ENCODE data around the gene SPIRE1. TPM values are rescaled to one million over a fixed set of nuclear protein-coding genes. Genes with fewer than 3 reads are reported as not detected.
"Not testable (repeated sequence)": the region's sequence is repeated elsewhere in the genome, so short reads cannot be mapped to it uniquely, and the experiment has no call there.

The SPIRE1 gene
- total RNA-seq, 2 experiments from 2014 or later: 1.3 to 2.9 TPM

DNA sequence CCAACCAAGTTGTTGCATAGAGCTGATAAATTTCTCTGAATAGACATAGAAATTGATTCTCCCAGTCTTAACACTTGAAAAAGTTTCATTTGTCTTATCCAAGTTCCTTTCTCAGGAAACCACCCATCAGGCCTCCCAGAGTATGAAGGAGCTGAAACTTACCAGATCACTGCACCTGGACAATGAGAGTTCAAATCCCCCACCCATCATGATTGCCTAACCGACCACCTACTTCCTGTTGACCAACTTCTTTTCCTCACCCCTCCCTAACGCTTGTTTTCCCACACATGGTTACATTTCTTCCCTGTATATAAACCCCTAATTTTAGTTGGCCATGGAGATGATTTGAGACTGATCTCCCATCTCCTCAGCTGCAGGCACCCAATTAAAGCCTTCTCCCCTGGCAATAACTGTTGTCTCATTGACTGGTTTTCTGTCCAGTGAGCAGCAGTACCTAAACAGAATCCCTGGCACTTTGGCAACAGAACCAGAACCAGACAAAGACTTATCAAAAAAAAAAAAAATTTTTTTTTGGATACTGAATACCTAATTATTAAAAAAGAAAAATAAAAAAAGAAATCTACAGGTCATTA, 103.0 kb downstream of the SPIRE1 start:
- ChIA-PET CTCF (no interaction called here), POLR2A (no interaction called here)
- peaks cover 5% of the 10 kb centered on the region for H3K27me3 Mint-ChIP-seq
- DNase-seq: no peak
- peaks cover 8% of the 10 kb centered on the region for H3K9me3 Mint-ChIP-seq
- H3K4me1 Mint-ChIP-seq: no peaks in the 10 kb centered on the region
- no peak overlapping the region for H3K4me3 Mint-ChIP-seq
- no peak overlapping the region for H3K27ac Mint-ChIP-seq
- H3K36me3 Mint-ChIP-seq (ENCODE audit: low read depth): no peaks in the 10 kb centered on the region

DNA sequence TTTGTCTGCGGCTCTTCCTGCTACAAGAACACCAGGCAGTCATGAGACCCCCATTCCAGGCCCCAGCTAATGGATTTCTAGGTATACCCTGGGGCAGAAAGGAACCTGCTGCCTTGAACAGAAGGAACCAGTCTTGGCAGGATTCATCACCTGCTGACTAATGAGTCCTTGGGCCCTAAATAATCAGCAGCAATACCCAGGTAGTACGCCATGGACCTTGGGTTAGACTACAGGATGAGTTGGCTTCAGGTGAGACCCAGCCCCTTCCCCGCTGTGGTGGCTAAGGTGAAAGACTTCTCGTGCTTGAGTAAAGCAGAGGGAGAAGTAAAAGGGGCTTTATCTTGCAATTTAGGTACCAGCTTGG, 105.0 kb downstream of the SPIRE1 start:
- ChIA-PET POLR2A (no interaction called here), CTCF (interaction anchor here (1.0 kb wide), 1 partner anchor 21 kb away, joined by 3 read pairs; no protein-coding TSS in a partner anchor)
- Mint-ChIP-seq H3K27ac (no peak overlapping the region), H3K4me3 (no peak overlapping the region), H3K27me3 (peaks cover 6% of the 10 kb centered on the region), H3K4me1 (no peaks in the 10 kb centered on the region), H3K36me3 (ENCODE audit: low read depth) (no peaks in the 10 kb centered on the region), H3K9me3 (peaks cover 8% of the 10 kb centered on the region)
- DNase-seq: no peak

DNA sequence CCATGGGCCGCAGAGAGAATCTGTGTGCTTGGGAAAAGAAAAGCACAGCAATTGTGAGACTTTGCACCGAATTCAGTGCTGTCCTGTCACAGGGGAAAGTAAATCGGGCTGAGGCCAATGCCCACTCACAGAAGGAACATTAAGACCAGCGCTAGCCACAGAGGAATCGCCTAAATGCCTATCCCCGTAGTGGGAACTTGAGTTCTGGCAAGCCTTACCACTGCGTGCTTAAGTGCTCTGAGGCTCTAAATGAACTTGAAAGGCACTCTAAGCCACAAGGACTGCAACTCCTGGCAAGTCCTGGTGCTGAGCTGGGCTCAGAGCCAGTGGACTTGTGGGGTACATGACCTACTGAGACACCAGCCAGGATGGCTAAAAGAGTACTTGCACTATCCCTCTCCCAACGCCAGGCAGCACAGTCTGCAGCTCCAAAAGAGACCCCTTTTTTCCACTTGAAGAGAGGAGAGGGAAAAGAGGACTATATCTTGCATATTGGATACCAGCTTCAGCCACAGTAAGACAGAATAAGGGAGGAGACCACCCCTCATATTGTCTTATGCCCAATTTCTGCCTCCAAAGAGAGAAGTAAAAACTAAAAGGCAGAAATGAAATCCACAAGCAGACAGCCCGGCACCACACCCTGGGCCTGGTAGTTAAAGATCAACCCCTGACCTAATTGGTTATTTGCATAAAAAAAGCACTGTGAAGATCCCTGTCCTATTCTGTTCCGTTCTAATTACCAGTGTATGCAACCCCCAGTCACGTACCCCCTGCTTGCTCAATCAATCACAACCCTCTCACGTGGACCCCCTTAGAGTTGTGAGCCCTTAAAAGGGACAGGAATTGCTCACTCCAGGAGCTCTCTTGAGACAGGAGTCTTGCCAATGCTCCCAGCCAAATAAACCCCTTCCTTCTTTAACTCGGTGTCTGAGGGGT, 105.7 kb downstream of the SPIRE1 start:
- H3K27ac Mint-ChIP-seq; H3K36me3 Mint-ChIP-seq (ENCODE audit: low read depth); H3K4me3 Mint-ChIP-seq; POLR2A ChIA-PET; DNase-seq; H3K4me1 Mint-ChIP-seq; H3K27me3 Mint-ChIP-seq; H3K9me3 Mint-ChIP-seq: not testable (repeated sequence)
- CTCF ChIA-PET: interaction anchor here (1.0 kb wide), 1 partner anchor 20 kb away, joined by 3 read pairs; no protein-coding TSS in a partner anchor

DNA sequence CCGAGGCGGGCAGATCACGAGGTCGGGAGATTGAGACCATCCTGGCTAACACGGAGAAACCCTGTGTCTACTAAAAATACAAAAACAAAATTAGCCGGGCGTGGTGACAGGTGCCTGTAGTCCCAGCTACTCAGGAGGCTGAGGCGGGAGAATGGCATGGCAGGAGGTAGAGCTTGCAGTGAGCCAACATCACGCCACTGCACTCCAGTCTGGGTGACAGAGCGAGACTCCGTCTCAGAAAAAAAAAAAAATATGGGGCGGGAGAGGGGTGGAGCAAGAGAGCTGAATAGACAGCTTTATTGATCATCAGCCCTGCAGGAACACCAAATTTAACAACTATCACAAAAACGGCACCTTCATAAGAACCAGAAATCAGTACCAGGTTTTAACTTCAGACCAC, 106.4 kb downstream of the SPIRE1 start:
- DNase-seq; POLR2A ChIA-PET; H3K27ac Mint-ChIP-seq; H3K9me3 Mint-ChIP-seq; H3K4me1 Mint-ChIP-seq; H3K4me3 Mint-ChIP-seq; H3K36me3 Mint-ChIP-seq (ENCODE audit: low read depth); CTCF ChIA-PET; H3K27me3 Mint-ChIP-seq: not testable (repeated sequence)

DNA sequence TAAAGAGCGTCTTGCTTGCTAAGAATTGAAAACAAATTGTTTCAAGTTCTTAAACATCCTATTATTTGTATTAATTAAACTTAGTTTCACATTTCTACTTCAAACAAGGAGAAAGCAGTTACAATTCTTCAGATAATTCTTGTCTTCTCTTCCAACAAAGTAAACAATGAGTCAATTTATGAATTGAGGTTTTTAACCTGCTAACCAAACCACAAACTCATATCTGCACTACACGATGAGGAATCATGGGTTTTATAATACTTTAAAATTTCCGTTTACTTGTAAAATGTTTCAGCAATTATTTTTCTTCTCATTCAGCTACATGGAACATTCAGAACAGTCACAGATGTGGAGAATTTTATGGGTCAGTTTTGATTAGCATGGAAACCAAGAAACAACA, 114.2 kb downstream of the SPIRE1 start:
- DNase-seq: no peak
- peaks cover 3% of the 10 kb centered on the region for H3K27me3 Mint-ChIP-seq
- CTCF ChIA-PET: interaction anchor here (0.7 kb wide), 1 partner anchor 60 kb away, joined by 3 read pairs; no protein-coding TSS in a partner anchor
- H3K36me3 Mint-ChIP-seq (ENCODE audit: low read depth): no peaks in the 10 kb centered on the region
- peaks cover 11% of the 10 kb centered on the region for H3K4me1 Mint-ChIP-seq
- H3K9me3 Mint-ChIP-seq: peaks cover 2% of the 10 kb centered on the region
- H3K27ac Mint-ChIP-seq: no peak overlapping the region
- POLR2A ChIA-PET: no interaction called here
- H3K4me3 Mint-ChIP-seq: no peak overlapping the region

DNA sequence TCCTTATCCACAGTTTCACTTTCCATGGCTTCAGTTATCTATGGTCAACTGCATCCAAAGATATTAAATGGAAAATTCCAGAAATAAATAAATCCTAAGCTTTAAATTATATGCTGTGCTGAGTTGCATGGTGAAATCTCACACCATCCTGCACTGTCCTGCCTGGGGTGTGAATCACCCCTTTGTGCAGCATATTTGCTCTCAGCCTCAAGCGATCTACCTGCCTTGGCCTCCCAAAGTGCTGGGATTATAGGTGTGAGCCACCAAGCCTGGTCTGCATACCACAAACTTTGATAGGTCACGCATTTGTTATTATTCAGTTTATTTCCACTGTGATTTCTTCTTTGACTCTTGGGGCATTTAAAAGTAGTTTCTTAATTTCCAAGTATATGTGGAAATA, 117.2 kb downstream of the SPIRE1 start:
- ChIA-PET CTCF (interaction anchor here (1.4 kb wide), 1 partner anchor 18 kb away, joined by 3 read pairs; no protein-coding TSS in a partner anchor), POLR2A (no interaction called here)
- peaks cover 11% of the 10 kb centered on the region for H3K4me1 Mint-ChIP-seq
- no peak for DNase-seq
- peaks cover 2% of the 10 kb centered on the region for H3K9me3 Mint-ChIP-seq
- H3K27me3 Mint-ChIP-seq: peaks cover 12% of the 10 kb centered on the region
- H3K27ac Mint-ChIP-seq: no peak overlapping the region
- H3K4me3 Mint-ChIP-seq: no peak overlapping the region
- no peaks in the 10 kb centered on the region for H3K36me3 Mint-ChIP-seq (ENCODE audit: low read depth)

DNA sequence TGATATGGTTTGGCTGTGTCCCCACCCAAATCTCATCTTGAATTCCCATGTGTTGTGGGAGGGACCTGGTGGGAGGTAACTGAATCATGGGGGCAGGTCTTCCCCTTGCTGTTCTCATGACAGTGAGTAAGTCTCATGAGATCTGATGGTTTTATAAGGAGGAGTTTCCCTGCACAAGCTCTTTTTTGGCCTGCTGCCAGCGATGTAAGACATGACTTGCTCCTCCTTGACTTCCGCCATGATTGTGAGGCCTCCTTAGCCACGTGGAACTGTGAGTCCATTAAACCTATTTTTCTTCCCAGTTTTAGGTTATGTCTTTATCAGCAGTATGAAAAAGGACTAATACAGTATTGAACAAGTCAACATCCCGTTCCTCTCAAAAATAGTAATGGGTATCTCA, 118.7 kb downstream of the SPIRE1 start:
- H3K27me3 Mint-ChIP-seq: peaks cover 16% of the 10 kb centered on the region
- H3K4me3 Mint-ChIP-seq; POLR2A ChIA-PET; H3K36me3 Mint-ChIP-seq (ENCODE audit: low read depth); H3K4me1 Mint-ChIP-seq; H3K27ac Mint-ChIP-seq; DNase-seq; H3K9me3 Mint-ChIP-seq: not testable (repeated sequence)
- CTCF ChIA-PET: interaction anchor here (0.7 to 1.4 kb wide), 2 partner anchors 19 to 600 kb away, joined by 3 read pairs; no protein-coding TSS in a partner anchor

DNA sequence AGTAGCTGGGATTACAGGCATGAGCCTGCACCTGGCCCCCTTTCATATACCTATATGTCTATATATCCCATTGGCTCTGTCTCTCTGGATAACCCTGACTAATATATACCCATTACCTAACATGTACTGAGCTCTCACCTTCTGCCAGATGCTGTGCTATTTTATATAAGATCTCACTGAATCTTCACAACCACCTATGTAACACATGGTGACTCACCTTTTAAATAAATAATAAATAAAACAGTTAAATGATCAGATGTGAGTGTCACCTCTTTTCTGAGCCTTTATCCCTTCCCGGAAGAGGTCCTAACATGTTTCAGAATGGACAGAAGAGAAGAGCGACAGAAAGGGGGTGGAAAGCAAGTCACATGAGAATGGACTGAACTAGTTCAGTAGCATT, 123.1 kb downstream of the SPIRE1 start:
- H3K36me3 Mint-ChIP-seq (ENCODE audit: low read depth): no peaks in the 10 kb centered on the region
- CTCF ChIA-PET: no interaction called here

DNA sequence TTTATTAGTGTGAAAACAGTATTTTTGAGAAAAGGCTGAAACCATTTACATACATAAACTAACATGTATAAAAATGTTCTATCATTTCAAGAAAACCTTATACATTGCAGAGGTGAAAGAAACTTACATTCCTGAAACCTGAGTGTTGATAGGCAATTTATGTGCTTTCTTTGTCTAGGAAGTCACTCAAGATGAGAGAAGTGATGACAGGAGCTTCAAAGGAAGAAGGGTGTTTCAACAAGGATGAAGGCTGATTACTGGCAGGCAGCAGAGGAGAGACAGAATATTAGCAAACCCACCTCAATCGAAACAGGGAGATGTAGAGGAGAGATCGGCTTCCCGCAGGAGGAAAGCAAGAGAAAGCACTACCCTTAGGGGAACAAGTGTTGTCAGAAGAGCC, 125.2 kb downstream of the SPIRE1 start:
- H3K27me3 Mint-ChIP-seq: peaks cover 13% of the 10 kb centered on the region
- H3K4me3 Mint-ChIP-seq: no peak overlapping the region
- no peaks in the 10 kb centered on the region for H3K9me3 Mint-ChIP-seq
- no peaks in the 10 kb centered on the region for H3K36me3 Mint-ChIP-seq (ENCODE audit: low read depth)
- H3K4me1 Mint-ChIP-seq: no peaks in the 10 kb centered on the region
- POLR2A ChIA-PET: no interaction called here
- CTCF ChIA-PET: interaction anchor here (0.6 to 1.0 kb wide), 2 partner anchors 20 to 210 kb away, joined by 3 to 4 read pairs; no protein-coding TSS in a partner anchor
- no peak overlapping the region for H3K27ac Mint-ChIP-seq
- DNase-seq: no peak

More for the DNA sequence above, 123.1 kb downstream of the SPIRE1 start:
- H3K4me1 Mint-ChIP-seq: no peaks in the 10 kb centered on the region
- H3K27me3 Mint-ChIP-seq: peaks cover 18% of the 10 kb centered on the region
- DNase-seq: no peak
- no peak overlapping the region for H3K27ac Mint-ChIP-seq
- H3K9me3 Mint-ChIP-seq: no peaks in the 10 kb centered on the region
- H3K4me3 Mint-ChIP-seq: no peak overlapping the region
- POLR2A ChIA-PET: no interaction called here

DNA sequence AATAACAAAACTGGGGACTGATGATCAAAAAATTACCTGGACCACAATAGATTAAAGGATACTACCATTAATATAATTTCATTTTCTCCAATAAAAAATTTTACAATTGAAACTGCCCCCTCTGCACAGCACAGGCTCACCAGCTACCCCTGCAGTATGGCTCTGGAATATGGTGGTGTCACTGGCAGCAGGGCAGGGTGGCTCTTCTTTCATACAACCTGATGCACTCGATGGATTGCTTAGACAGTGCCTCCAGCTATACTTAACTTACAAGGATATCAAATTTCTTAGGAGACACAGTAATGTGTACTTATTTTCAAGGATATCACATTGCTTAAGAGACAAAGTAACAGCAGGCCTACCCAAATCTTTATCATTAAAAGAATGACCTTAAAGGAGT, 126.2 kb downstream of the SPIRE1 start:
- Mint-ChIP-seq H3K36me3 (ENCODE audit: low read depth) (no peaks in the 10 kb centered on the region), H3K27me3 (peaks cover 13% of the 10 kb centered on the region), H3K4me3 (no peak overlapping the region), H3K27ac (no peak overlapping the region), H3K4me1 (no peaks in the 10 kb centered on the region), H3K9me3 (no peaks in the 10 kb centered on the region)
- DNase-seq: no peak
- ChIA-PET POLR2A (no interaction called here), CTCF (interaction anchor here (0.6 to 1.0 kb wide), 2 partner anchors 21 to 38 kb away, joined by 3 to 5 read pairs; no protein-coding TSS in a partner anchor)

DNA sequence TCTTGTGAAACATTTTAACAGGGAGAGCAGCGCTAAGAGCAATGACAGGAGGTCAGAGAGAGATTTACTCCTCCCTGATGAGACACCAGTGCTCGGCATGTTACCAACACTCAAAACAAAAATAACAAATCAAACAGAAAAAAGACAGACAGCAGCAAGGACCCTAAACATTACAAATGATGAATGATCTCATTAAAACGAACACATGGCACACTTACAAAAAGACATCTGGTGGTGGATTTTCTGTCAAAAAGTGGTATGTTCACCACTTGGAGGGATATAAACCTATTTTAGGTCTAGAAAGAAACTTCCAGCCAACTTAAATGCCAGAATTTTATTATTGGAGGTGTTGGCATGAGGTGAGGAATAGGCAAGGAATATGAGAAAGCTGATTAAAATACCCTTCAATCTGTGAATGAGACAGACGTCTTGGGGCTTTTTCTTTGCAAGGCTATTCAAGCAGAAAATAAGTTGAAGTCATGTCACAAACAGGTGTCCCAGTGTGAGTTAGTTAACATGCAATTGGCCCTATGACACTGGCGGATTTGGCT, 137.4 kb downstream of the SPIRE1 start:
- no peak for DNase-seq
- no peaks in the 10 kb centered on the region for H3K4me1 Mint-ChIP-seq
- H3K4me3 Mint-ChIP-seq: no peak overlapping the region
- ChIA-PET CTCF (interaction anchor here (1.2 kb wide), 1 partner anchor 10 kb away, joined by 3 read pairs; no protein-coding TSS in a partner anchor), POLR2A (no interaction called here)
- H3K27me3 Mint-ChIP-seq: peaks cover 12% of the 10 kb centered on the region
- no peak overlapping the region for H3K27ac Mint-ChIP-seq
- H3K36me3 Mint-ChIP-seq (ENCODE audit: low read depth): no peaks in the 10 kb centered on the region
- no peaks in the 10 kb centered on the region for H3K9me3 Mint-ChIP-seq

DNA sequence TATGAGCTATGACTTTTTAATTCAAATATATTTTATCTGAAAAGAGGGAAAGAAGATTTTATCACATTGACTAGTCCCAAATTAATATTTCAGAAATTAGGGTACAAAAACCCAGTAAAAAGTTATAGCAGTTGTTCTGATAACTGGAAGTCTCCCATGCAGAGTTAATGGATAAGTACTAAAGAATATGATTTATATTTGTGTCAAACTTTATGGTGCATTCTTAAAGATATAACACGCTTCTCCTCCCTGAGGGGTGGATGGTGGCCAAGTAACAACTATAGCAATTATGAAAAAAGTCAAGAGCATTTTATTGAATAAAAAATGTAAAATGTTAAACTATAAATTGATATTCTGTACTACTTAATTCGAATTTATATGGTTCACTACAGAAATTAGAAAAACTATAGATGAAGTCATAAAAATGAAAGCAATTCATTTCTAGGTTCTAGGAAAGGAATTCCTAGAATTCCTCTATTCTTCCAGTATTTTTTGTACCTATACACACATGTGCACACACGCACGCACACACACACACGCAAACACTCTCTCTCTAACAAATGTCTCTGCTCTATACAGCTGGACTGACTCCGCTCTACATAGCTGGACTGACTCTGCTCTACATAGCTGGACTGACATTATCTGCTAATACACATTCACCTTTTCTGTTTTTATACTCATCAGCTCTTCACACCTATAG, 138.9 kb downstream of the SPIRE1 start:
- CTCF ChIA-PET: no interaction called here
- no peaks in the 10 kb centered on the region for H3K4me1 Mint-ChIP-seq
- POLR2A ChIA-PET: no interaction called here
- no peaks in the 10 kb centered on the region for H3K9me3 Mint-ChIP-seq
- no peak overlapping the region for H3K4me3 Mint-ChIP-seq
- DNase-seq: no peak
- H3K27me3 Mint-ChIP-seq: peaks cover 12% of the 10 kb centered on the region
- no peak overlapping the region for H3K27ac Mint-ChIP-seq
- no peaks in the 10 kb centered on the region for H3K36me3 Mint-ChIP-seq (ENCODE audit: low read depth)

DNA sequence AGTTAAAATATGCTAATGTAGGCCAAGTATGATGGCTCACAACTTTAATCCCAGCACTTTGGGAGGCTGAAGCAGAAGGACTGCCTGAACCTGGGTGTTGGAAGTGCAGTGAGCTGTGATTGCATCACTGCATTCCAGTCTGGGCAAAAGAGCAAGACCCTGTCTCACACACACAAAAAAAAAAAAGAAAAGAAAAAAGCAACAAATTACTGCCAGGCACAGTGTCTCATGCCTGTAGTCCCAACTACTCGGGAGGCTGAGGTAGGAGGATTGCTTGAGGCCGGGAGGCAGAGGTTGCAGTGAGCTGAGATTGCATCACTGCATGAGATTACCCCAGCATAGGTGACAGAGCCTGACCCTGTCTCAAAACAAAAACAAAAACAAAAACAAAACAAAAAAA, 139.6 kb downstream of the SPIRE1 start:
- ChIA-PET POLR2A (no interaction called here), CTCF (no interaction called here)
- Mint-ChIP-seq H3K4me1 (no peaks in the 10 kb centered on the region), H3K9me3 (no peaks in the 10 kb centered on the region), H3K27ac (no peak overlapping the region), H3K4me3 (no peak overlapping the region), H3K36me3 (ENCODE audit: low read depth) (no peaks in the 10 kb centered on the region), H3K27me3 (peaks cover 12% of the 10 kb centered on the region)
- no peak for DNase-seq

Measured in activated CD4-positive, alpha-beta T cell treated with anti-CD3 and anti-CD28 coated beads, Interleukin-2, amount 10 ng/mL, durations not matched to agents 7 days and 5 days (primary cell).